ENCODE data around the gene ZBTB21. TPM values are rescaled to one million over a fixed set of nuclear protein-coding genes. Genes with fewer than 3 reads are reported as not detected.
A peak's percentile ranks its signal among the peaks of the same experiment; 100 is the strongest.

Gene ZBTB21
- total and polyA plus RNA-seq, 2 of the 8 experiments (the other 6 are each of a cell fraction or from before 2014, with no cell fraction given) = 3.9 to 17.8 TPM

- H3K18ac ChIP-seq (ENCODE audit: extremely low read depth, low read length) = peak overlapping the region; percentile 19; the same call in 1 of the 2 replicates
- no peaks in the 10 kb centered on the region; a peak in 1 of 8 replicates for H3K36me3 ChIP-seq (ENCODE audit: control insufficient read depth in 2 of 4, insufficient read depth in 4 of 4, low read length in 3 of 4)
- peak; percentile 6; the same call in 1 of the 2 replicates for TF ChIP-seq PHF8 (conservative IDR thresholded peaks at IDR 0.05; ENCODE audit: low read depth, low read length)
- TF ChIP-seq ASH2L (IDR thresholded peaks at IDR 0.05; ENCODE audit: low read length) = peak; percentile 32
- TF ChIP-seq RFX5 (IDR thresholded peaks at IDR 0.05; ENCODE audit: borderline replicate concordance, low read depth, low read length) = peak; percentile 50; the same call in 1 of the 2 replicates
- TF ChIP-seq NRF1 (IDR thresholded peaks at IDR 0.05; ENCODE audit: low read depth, low read length) = no peak
- TF ChIP-seq MAX (IDR thresholded peaks at IDR 0.05) = peak; percentile 38; the same call in 1 of the 2 replicates
- TF ChIP-seq CBX8 (IDR thresholded peaks at IDR 0.05; ENCODE audit: borderline replicate concordance, low read depth, low read length) = no peak
- peak in 1 of 2 experiments; percentile 6; a peak in 1 of 4 replicates for TF ChIP-seq RAD21 (IDR thresholded peaks at IDR 0.05 in 1 of 2, conservative IDR thresholded peaks at IDR 0.05 in 1 of 2; ENCODE audit: low read depth in 2 of 2, low read length in 2 of 2)
- TF ChIP-seq E2F6 (IDR thresholded peaks at IDR 0.05) = peak; percentile 25; the same call in 1 of the 2 replicates
- TF ChIP-seq KDM4A (IDR thresholded peaks at IDR 0.05; ENCODE audit: low read depth, low read length, severe bottlenecking) = peak; percentile 21
- 5% methylated on average over 56 of the region's 86 CpGs; no CpG with 5 or more reads in 1 of the 2 experiments for WGBS, 2 experiments (ENCODE audit: extremely low coverage in 1 of 2, insufficient coverage in 1 of 2, insufficient read length in 1 of 2, insufficient replicate concordance in 2 of 2, low coverage in 1 of 2, low lambda C conversion rate in 2 of 2, missing lambda C conversion rate in 1 of 2)
- no peak overlapping the region for H2BK15ac ChIP-seq (ENCODE audit: low read length)
- peak overlapping the region; percentile 72 to 77 for H3K4me2 ChIP-seq (ENCODE audit: insufficient read depth in 1 of 2, low read depth in 2 of 2, low read length in 2 of 2)
- H3K4ac ChIP-seq (replicated peaks; ENCODE audit: insufficient read length, low read depth, low read length) = no peak overlapping the region
- peak overlapping the region; percentile 27 to 74 (median 66); a peak in 6 of 7 replicates for H3K9ac ChIP-seq (replicated peaks in 1 of 4; ENCODE audit: extremely low read depth in 1 of 4, low read depth in 3 of 4, low read length in 3 of 4)
- H4K8ac ChIP-seq (ENCODE audit: extremely low read depth, insufficient read depth, low read length) = peak overlapping the region; percentile 46
- H3K4me3 ChIP-seq (ENCODE audit: extremely low read depth in 1 of 4, insufficient read depth in 2 of 4, low read depth in 3 of 4, low read length in 4 of 4) = peak overlapping the region; percentile 65 to 82 (median 72)
- H3K23ac ChIP-seq (ENCODE audit: insufficient read length) = no peak overlapping the region
- FAIRE-seq (no peak), DNase-seq (ENCODE audit: low read depth in 1 of 2, low spot score in 2 of 2) (peak in 1 of 2 experiments; percentile 67)
- H2BK5ac ChIP-seq (ENCODE audit: low read depth, low read length) = no peak overlapping the region
- H2AFZ ChIP-seq (ENCODE audit: low read length) = no peak overlapping the region
- peaks cover 0 to 4% of the 10 kb centered on the region in 2 experiments for H4K20me1 ChIP-seq (replicated peaks in 1 of 2; ENCODE audit: control insufficient read depth in 1 of 2, insufficient read depth in 2 of 2, low read length in 2 of 2)
- ChIA-PET CTCF (ENCODE audit: partially characterized antibody) (interaction anchor here (0.9 kb wide), 1 partner anchor 17 kb away, joined by 5 read pairs; no protein-coding TSS in a partner anchor), POLR2A (ENCODE audit: partially characterized antibody) (interaction anchor here (0.7 to 1.6 kb wide), 4 partner anchors 11 to 386 kb away, joined by 3 to 4 read pairs (median 3); no protein-coding TSS in a partner anchor)
- no peak overlapping the region for H3K56ac ChIP-seq (replicated peaks; ENCODE audit: insufficient read length, low read depth, low read length)
- no peak overlapping the region for H3K14ac ChIP-seq (ENCODE audit: insufficient read length)
- no peak overlapping the region for H2BK20ac ChIP-seq (ENCODE audit: low read length)
- peaks cover 4 to 40% of the 10 kb centered on the region in 2 experiments; a peak in 3 of 4 replicates for H3K79me2 ChIP-seq (ENCODE audit: control insufficient read depth in 1 of 2, insufficient read depth in 2 of 2, low read length in 2 of 2)
- no peaks in the 10 kb centered on the region; a peak in 1 of 7 replicates for H3K4me1 ChIP-seq (replicated peaks in 1 of 4; ENCODE audit: control insufficient read depth in 3 of 4, insufficient read depth in 4 of 4, low read length in 3 of 4)
- H2AK5ac ChIP-seq (ENCODE audit: low read depth, low read length) = no peak overlapping the region
- H3K9me3 ChIP-seq (ENCODE audit: insufficient read depth in 2 of 2, low read depth in 1 of 2, low read length in 1 of 2) = no peaks in the 10 kb centered on the region
- H4K91ac ChIP-seq (replicated peaks; ENCODE audit: insufficient read length, low read length) = no peak overlapping the region
- H2BK120ac ChIP-seq (replicated peaks; ENCODE audit: low read depth, low read length) = no peak overlapping the region
- peak overlapping the region; percentile 7 for H4K5ac ChIP-seq (ENCODE audit: insufficient read length, low read depth, low read length)
- peaks cover 9% of the 10 kb centered on the region for H3K23me2 ChIP-seq (ENCODE audit: low read depth, low read length)
- H2BK12ac ChIP-seq (ENCODE audit: low read depth, low read length) = no peak overlapping the region
- H3K79me1 ChIP-seq (ENCODE audit: low read depth, low read length) = no peaks in the 10 kb centered on the region; the same call in 1 of the 2 replicates
- H3K27ac ChIP-seq (ENCODE audit: low read depth, low read length) = peak overlapping the region; percentile 75; the same call in 1 of the 2 replicates
- peaks cover 0 to 15% (median 13%) of the 10 kb centered on the region in 4 experiments; a peak in 6 of 7 replicates for H3K27me3 ChIP-seq (replicated peaks in 1 of 4; ENCODE audit: control insufficient read depth in 3 of 4, extremely low read depth in 1 of 4, insufficient read depth in 3 of 4, low read length in 3 of 4)
These were observed 936 bp downstream of the ZBTB21 start for GRCh38 chr21:42009018-42009830.
